C4-2B (cell line): Measurements from ENCODE around the gene XG.
"Not testable (repeated sequence)": the region's sequence is repeated elsewhere in the genome, so short reads cannot be mapped to it uniquely, and the experiment has no call there.

Experiments
- H3K27ac ChIP-seq: fragments of 450-650 bp; 2 replicates; pipeline ENCODE4 v1.5.1; 2017
- CTCF ChIP-seq: fragments of 450-650 bp; conservative IDR thresholded peaks from 2 replicates; pipeline ENCODE4 v1.5.1; 2017; ENCODE audit warnings: mild to moderate bottlenecking
- ZFX ChIP-seq: fragments of 450-650 bp; IDR thresholded peaks from 2 replicates; pipeline ENCODE4 v1.6.1; 2017

The XG gene

GRCh38 chrX:2740672-2741071, 11.2 kb upstream of the XG start:
- TF ChIP-seq ZFX (no peak), CTCF (no peak)
- no peak overlapping the region for H3K27ac ChIP-seq

GRCh38 chrX:2741386-2741785, 10.5 kb upstream of the XG start:
- H3K27ac ChIP-seq = no peak overlapping the region
- TF ChIP-seq ZFX (no peak), CTCF (no peak)

- not testable (repeated sequence) for H3K27ac ChIP-seq
These were observed 5.6 kb upstream of the XG start for GRCh38 chrX:2746250-2746649.

GRCh38 chrX:2748171-2748814, 3.5 kb upstream of the XG start:
- no peak overlapping the region for H3K27ac ChIP-seq

GRCh38 chrX:2748815-2749188, 3.0 kb upstream of the XG start:
- TF ChIP-seq ZFX (no peak), CTCF (no peak)
- H3K27ac ChIP-seq = no peak overlapping the region

More at GRCh38 chrX:2748171-2748814, 3.5 kb upstream of the XG start:
- no peak for TF ChIP-seq ZFX
- no peak for TF ChIP-seq CTCF

GRCh38 chrX:2751291-2751690, 549 bp upstream of the XG start:
- TF ChIP-seq ZFX = no peak
- TF ChIP-seq CTCF = no peak
- no peak overlapping the region for H3K27ac ChIP-seq

GRCh38 chrX:2752441-2752840, 601 bp downstream of the XG start:
- not testable (repeated sequence) for H3K27ac ChIP-seq

- H3K27ac ChIP-seq = not testable (repeated sequence)
These were observed 3.4 kb downstream of the XG start for GRCh38 chrX:2755163-2755715.

- no peak for TF ChIP-seq ZFX
- no peak for TF ChIP-seq CTCF
- no peak overlapping the region for H3K27ac ChIP-seq
These were observed 4.7 kb downstream of the XG start for GRCh38 chrX:2756548-2756947.
